GM10847 (cell line): ENCODE results near the gene RAB38.

Source experiments
- POLR2A ChIP-seq: IDR thresholded peaks from 2 replicates; pipeline ENCODE4 v1.6.1; 2011; ENCODE audit not compliant: insufficient read length; ENCODE audit errors: extremely low read depth

RAB38 gene

GRCh38 chr11:88101881-88102597 is 73.2 kb downstream of the RAB38 start:
- no peak for TF ChIP-seq POLR2A

GRCh38 chr11:88100151-88100550 is 75.1 kb downstream of the RAB38 start:
- no peak for TF ChIP-seq POLR2A

- TF ChIP-seq POLR2A, result no peak
These were observed 77.0 kb downstream of the RAB38 start for GRCh38 chr11:88098289-88098688.

GRCh38 chr11:88089134-88089533 is 86.1 kb downstream of the RAB38 start:
- TF ChIP-seq POLR2A, result no peak

GRCh38 chr11:88087337-88087736 is 87.9 kb downstream of the RAB38 start:
- no peak for TF ChIP-seq POLR2A

GRCh38 chr11:88086297-88086696 is 88.9 kb downstream of the RAB38 start:
- no peak for TF ChIP-seq POLR2A

- no peak for TF ChIP-seq POLR2A
These were observed 104.8 kb downstream of the RAB38 start for GRCh38 chr11:88070437-88070836.

GRCh38 chr11:88068848-88069554 is 106.2 kb downstream of the RAB38 start:
- no peak for TF ChIP-seq POLR2A

GRCh38 chr11:88066090-88066489 is 109.2 kb downstream of the RAB38 start:
- TF ChIP-seq POLR2A, result no peak

GRCh38 chr11:88064097-88064705 is 111.0 kb downstream of the RAB38 start:
- no peak for TF ChIP-seq POLR2A
